OCI-LY7 (cell line): ENCODE measurements around the gene LARGE1. TPM values are rescaled to one million over a fixed set of nuclear protein-coding genes. Genes with fewer than 3 reads are reported as not detected.

ENCODE experiments used
- BruUV-seq: library from RNA; stranded (reverse); fragments of 400-500 nt; replicated peaks from 2 replicates; lab custom pipeline; 2021; lab: Mats Ljungman, UMichigan
- CTCF ChIA-PET: fragments of 300-600 bp; sonication (Branson Sonifier 250); formaldehyde crosslinking; loops from one replicate; lab custom pipeline; 2022; ENCODE audit warnings: antibody characterized with exemption; ENCODE audit not compliant: unreplicated experiment; lab: Charles Lee
- POLR2A ChIA-PET: fragments of 300-600 bp; sonication (Branson Sonifier 250); formaldehyde crosslinking; loops from one replicate; lab custom pipeline; 2022; ENCODE audit warnings: antibody characterized with exemption; lab: Charles Lee
- DNase-seq: peaks from one replicate; pipeline ENCODE4 v3.0.0-alpha.2; 2015; ENCODE audit warnings: low spot score
- H2AFZ ChIP-seq: fragments of 200-600 bp; sonication (generic), shearing (Covaris generic); 2 replicates; pipeline ENCODE4 v1.6.1; 2014; ENCODE audit warnings: mild to moderate bottlenecking, antibody characterized with exemption, low read length, moderate library complexity
- H3K27ac ChIP-seq: fragments of 200-600 bp; sonication (generic); 2 replicates; pipeline ENCODE4 v1.5.1; 2014; ENCODE audit warnings: mixed run types, low read depth, mild to moderate bottlenecking, moderate library complexity, low read length, inconsistent platforms; ENCODE audit not compliant: poor library complexity, severe bottlenecking
- H3K36me3 ChIP-seq: fragments of 200-600 bp; sonication (generic); 2 replicates; pipeline ENCODE4 v1.6.1; 2014; ENCODE audit warnings: mild to moderate bottlenecking, antibody characterized with exemption, low read length, moderate library complexity, mixed read lengths; ENCODE audit not compliant: insufficient read depth
- H3K4me1 ChIP-seq: fragments of 200-600 bp; sonication (generic); 2 replicates; pipeline ENCODE4 v1.5.1; 2014; ENCODE audit warnings: mild to moderate bottlenecking, low read length; ENCODE audit not compliant: insufficient read depth, poor library complexity, severe bottlenecking
- H3K4me2 ChIP-seq: fragments of 200-600 bp; sonication (generic); 2 replicates; pipeline ENCODE4 v1.6.1; 2014; ENCODE audit warnings: mild to moderate bottlenecking, low read length
- H3K4me3 ChIP-seq: fragments of 200-600 bp; sonication (generic); 2 replicates; pipeline ENCODE4 v1.5.1; 2014; ENCODE audit warnings: mild to moderate bottlenecking, low read depth, low read length; ENCODE audit not compliant: poor library complexity, severe bottlenecking
- H3K79me2 ChIP-seq: fragments of 200-600 bp; sonication (generic); 2 replicates; pipeline ENCODE4 v1.6.1; 2016; ENCODE audit warnings: low read depth, mild to moderate bottlenecking, low read length, moderate library complexity, mixed read lengths; ENCODE audit not compliant: insufficient read depth
- H3K9me2 ChIP-seq: fragments of 200-600 bp; sonication (generic); 2 replicates; pipeline ENCODE4 v1.6.1; 2016; ENCODE audit warnings: mild to moderate bottlenecking, low read length, mixed read lengths; ENCODE audit not compliant: insufficient read depth
- H3K9me3 ChIP-seq: fragments of 200-600 bp; sonication (generic); 2 replicates; pipeline ENCODE4 v1.6.1; 2014; ENCODE audit warnings: mild to moderate bottlenecking, mixed run types, low read length, mixed read lengths
- H4K20me1 ChIP-seq: fragments of 200-600 bp; sonication (generic); 2 replicates; pipeline ENCODE4 v1.6.1; 2014; ENCODE audit warnings: mild to moderate bottlenecking, antibody characterized with exemption, low read length, moderate library complexity, mixed read lengths; ENCODE audit not compliant: insufficient read depth
- EZH2phosphoT487 ChIP-seq: fragments of 200-600 bp; sonication (generic); IDR thresholded peaks from 2 replicates; pipeline ENCODE4 v1.6.1; 2018; ENCODE audit warnings: low read depth, borderline replicate concordance, mild to moderate bottlenecking, mixed run types, antibody characterized with exemption, low read length, moderate library complexity, mixed read lengths
- intact Hi-C: fragments of 100-400 bp; cut with micrococcal nuclease; formaldehyde crosslinking; loops from one replicate; pipeline ENCODE4 v1.10.0; 2022; ENCODE audit not compliant: unreplicated experiment
- total RNA-seq, 2 experiments: library from RNA; depleted of rRNA in 1 of 2; stranded (reverse); fragments of >200 nt in 1 of 2; shearing (Covaris generic) in 1 of 2; gene quantifications; 2 replicates each; pipeline ENCODE4 v1.2.3, GENCODE V29; 2014 to 2022
- TF ChIP-seq, protein P1 (sequence below): fragments of 200-600 bp; sonication (generic); conservative IDR thresholded peaks from 2 replicates; pipeline ENCODE4 v1.5.1; 2014; ENCODE audit warnings: mild to moderate bottlenecking, antibody characterized with exemption, low read length, moderate library complexity, mixed read lengths

LARGE1 gene
- total RNA-seq, 2 experiments from 2014 or later = 31.5 to 31.9 TPM

DNA sequence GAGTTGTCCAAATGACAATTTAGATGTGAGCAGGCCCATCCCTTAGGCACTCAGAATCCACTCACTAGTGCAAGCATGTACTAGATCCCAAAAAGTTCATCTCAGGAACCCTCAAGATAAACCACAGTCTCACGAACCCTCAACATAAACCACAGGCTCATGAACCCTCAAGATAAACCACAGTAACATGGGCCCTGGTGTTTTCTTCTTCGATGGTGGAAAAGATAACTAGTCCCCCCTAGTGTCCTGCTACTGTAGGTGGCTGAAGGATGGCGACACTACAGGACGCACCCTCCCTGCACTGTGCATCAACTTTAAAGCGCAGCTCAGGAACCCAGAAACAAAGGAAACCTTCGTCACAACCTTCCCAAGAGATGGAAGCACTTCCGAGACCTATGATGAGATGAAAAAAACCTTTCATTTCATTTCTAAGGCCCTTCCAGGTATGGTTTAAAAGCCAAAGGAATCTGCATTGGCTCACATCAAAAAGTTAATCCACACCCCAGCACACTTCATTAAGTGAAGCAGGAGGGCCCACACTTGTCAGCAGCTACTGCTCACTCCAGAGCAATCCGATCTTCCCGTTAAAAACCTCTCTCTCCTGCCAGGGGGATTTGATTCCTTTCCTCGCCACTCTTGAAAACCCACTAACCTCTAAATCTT, 2.4 kb downstream of the LARGE1 start:
- peak overlapping the region; percentile 77 for H3K4me3 ChIP-seq
- no peaks in the 10 kb centered on the region for H3K79me2 ChIP-seq
- no peak overlapping the region for H3K27ac ChIP-seq
- peak overlapping the region; percentile 98; the same call in 1 of the 2 replicates for H3K4me2 ChIP-seq
- H4K20me1 ChIP-seq = peaks cover 19% of the 10 kb centered on the region; the same call in 1 of the 2 replicates
- intact Hi-C loops = loop anchor here (1.0 to 5.0 kb wide), 4 partner anchors 75 to 616 kb away; no protein-coding TSS in a partner anchor
- peak; percentile 69 for DNase-seq
- TF ChIP-seq, protein P1, sequence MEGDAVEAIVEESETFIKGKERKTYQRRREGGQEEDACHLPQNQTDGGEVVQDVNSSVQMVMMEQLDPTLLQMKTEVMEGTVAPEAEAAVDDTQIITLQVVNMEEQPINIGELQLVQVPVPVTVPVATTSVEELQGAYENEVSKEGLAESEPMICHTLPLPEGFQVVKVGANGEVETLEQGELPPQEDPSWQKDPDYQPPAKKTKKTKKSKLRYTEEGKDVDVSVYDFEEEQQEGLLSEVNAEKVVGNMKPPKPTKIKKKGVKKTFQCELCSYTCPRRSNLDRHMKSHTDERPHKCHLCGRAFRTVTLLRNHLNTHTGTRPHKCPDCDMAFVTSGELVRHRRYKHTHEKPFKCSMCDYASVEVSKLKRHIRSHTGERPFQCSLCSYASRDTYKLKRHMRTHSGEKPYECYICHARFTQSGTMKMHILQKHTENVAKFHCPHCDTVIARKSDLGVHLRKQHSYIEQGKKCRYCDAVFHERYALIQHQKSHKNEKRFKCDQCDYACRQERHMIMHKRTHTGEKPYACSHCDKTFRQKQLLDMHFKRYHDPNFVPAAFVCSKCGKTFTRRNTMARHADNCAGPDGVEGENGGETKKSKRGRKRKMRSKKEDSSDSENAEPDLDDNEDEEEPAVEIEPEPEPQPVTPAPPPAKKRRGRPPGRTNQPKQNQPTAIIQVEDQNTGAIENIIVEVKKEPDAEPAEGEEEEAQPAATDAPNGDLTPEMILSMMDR = peak; percentile 82
- no peak for TF ChIP-seq EZH2phosphoT487
- CTCF ChIA-PET = no interaction called here
- H3K36me3 ChIP-seq = no peaks in the 10 kb centered on the region
- POLR2A ChIA-PET = interaction anchor here (0.5 kb wide), 1 partner anchor 23 kb away, joined by 3 read pairs; no protein-coding TSS in a partner anchor
- no peaks in the 10 kb centered on the region for H3K9me3 ChIP-seq
- no peak overlapping the region for H2AFZ ChIP-seq
- no peaks in the 10 kb centered on the region for H3K9me2 ChIP-seq
- no TSS peak for BruUV-seq
- H3K4me1 ChIP-seq = peaks cover 40% of the 10 kb centered on the region

DNA sequence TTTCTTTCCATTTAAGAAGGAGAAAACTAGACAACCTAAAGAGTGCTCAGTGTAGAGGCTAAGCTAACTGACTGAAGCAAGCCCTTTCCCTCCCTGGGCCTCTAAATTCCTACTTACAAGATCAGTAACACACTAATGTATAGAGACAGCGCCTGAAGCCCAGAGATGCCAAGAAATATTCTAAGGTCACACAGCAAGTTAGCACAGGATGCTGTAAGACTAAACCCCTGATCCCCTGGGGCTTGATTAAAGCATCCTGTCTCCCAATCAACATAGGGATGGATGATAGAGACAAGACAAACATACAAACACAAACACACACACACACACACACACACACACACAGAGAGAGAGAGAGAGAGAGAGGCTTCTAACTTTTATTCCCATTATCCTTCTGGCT, 5.6 kb downstream of the LARGE1 start:
- TF ChIP-seq, protein P1 = no peak
- TF ChIP-seq EZH2phosphoT487 = no peak
- Histone ChIP-seq H3K9me2 (no peaks in the 10 kb centered on the region), H2AFZ (no peak overlapping the region), H3K9me3 (no peaks in the 10 kb centered on the region), H3K4me1 (peaks cover 33% of the 10 kb centered on the region), H4K20me1 (peaks cover 19% of the 10 kb centered on the region), H3K4me2 (no peak overlapping the region), H3K27ac (no peak overlapping the region), H3K4me3 (no peak overlapping the region), H3K36me3 (no peaks in the 10 kb centered on the region), H3K79me2 (no peaks in the 10 kb centered on the region)
- ChIA-PET POLR2A (no interaction called here), CTCF (no interaction called here)
- intact Hi-C loops = loop anchor here (5.0 kb wide), 1 partner anchor 157 kb away; no protein-coding TSS in a partner anchor
- no TSS peak for BruUV-seq
- DNase-seq = no peak

GRCh38 chr22:33914131-33914530, 6.1 kb downstream of the LARGE1 start:
- no peak for DNase-seq
- POLR2A ChIA-PET = interaction anchor here (1.0 kb wide), 1 partner anchor 565 kb away, joined by 3 read pairs; no protein-coding TSS in a partner anchor
- Histone ChIP-seq H3K36me3 (no peaks in the 10 kb centered on the region), H3K9me2 (no peaks in the 10 kb centered on the region), H4K20me1 (peaks cover 17% of the 10 kb centered on the region), H3K4me1 (peaks cover 27% of the 10 kb centered on the region), H3K79me2 (no peaks in the 10 kb centered on the region), H3K9me3 (no peaks in the 10 kb centered on the region), H2AFZ (no peak overlapping the region), H3K4me2 (no peak overlapping the region), H3K4me3 (no peak overlapping the region), H3K27ac (no peak overlapping the region)
- CTCF ChIA-PET = no interaction called here
- intact Hi-C loops = no loop called here
- no TSS peak for BruUV-seq
- TF ChIP-seq EZH2phosphoT487 = no peak
- TF ChIP-seq, protein P1 = no peak
